SKM-1 treated with dmso at 0.1 percent for 144 hours (cell line): Measurements from ENCODE around the gene DNHD1.
"Not testable (repeated sequence)": the region's sequence is repeated elsewhere in the genome, so short reads cannot be mapped to it uniquely, and the experiment has no call there.

Experiments used
- DNase-seq: peaks from one replicate; lab custom pipeline; 2025; ENCODE audit not compliant: unreplicated experiment; lab: John Stamatoyannopoulos, UW

DNHD1 gene

GRCh38 chr11:6481012-6481923 lies 15.8 kb upstream of the DNHD1 start, which contains the start of the genes ARFIP2 and TIMM10B:
ARFIP2 (minus strand) TSS chr11:6481331; CDS start chr11:6480421, 910 bp downstream.
TIMM10B (plus strand) TSS chr11:6481501; CDS start chr11:6481517, 16 bp downstream.
- DNase-seq, result peak; percentile 99

- no peak for DNase-seq
These were observed 15.2 kb upstream of the DNHD1 start for GRCh38 chr11:6481924-6482275.

GRCh38 chr11:6482441-6482840 lies 14.6 kb upstream of the DNHD1 start:
- no peak for DNase-seq

- no peak for DNase-seq
These were observed 14.1 kb upstream of the DNHD1 start for GRCh38 chr11:6483015-6483414.

- DNase-seq, result no peak
These were observed 11.4 kb upstream of the DNHD1 start for GRCh38 chr11:6485661-6486060.

- no peak for DNase-seq
These were observed 10.8 kb upstream of the DNHD1 start for GRCh38 chr11:6486256-6486655.

GRCh38 chr11:6486938-6487337 lies 10.1 kb upstream of the DNHD1 start:
- no peak for DNase-seq

GRCh38 chr11:6488342-6488741 lies 8.7 kb upstream of the DNHD1 start:
- no peak for DNase-seq

- no peak for DNase-seq
These were observed 8.3 kb upstream of the DNHD1 start for GRCh38 chr11:6488821-6489220.

GRCh38 chr11:6489306-6489705 lies 7.8 kb upstream of the DNHD1 start:
- DNase-seq, result no peak

- no peak for DNase-seq
These were observed 1.0 kb downstream of the DNHD1 start for GRCh38 chr11:6498121-6498520.

GRCh38 chr11:6498544-6498943 lies 1.5 kb downstream of the DNHD1 start:
- no peak for DNase-seq

GRCh38 chr11:6502382-6502781 lies 5.3 kb downstream of the DNHD1 start:
- no peak for DNase-seq

- DNase-seq, result no peak
These were observed 7.1 kb downstream of the DNHD1 start for GRCh38 chr11:6504166-6504565.

- peak; percentile 15 for DNase-seq
These were observed 8.6 kb downstream of the DNHD1 start for GRCh38 chr11:6505577-6506240.

GRCh38 chr11:6516865-6517264 lies 19.8 kb downstream of the DNHD1 start:
- no peak for DNase-seq

GRCh38 chr11:6520265-6520664 lies 23.2 kb downstream of the DNHD1 start:
- no peak for DNase-seq

GRCh38 chr11:6521946-6522345 lies 24.9 kb downstream of the DNHD1 start:
- DNase-seq, result not testable (repeated sequence)

GRCh38 chr11:6523253-6523652 lies 26.2 kb downstream of the DNHD1 start:
- DNase-seq, result no peak

- DNase-seq, result no peak
These were observed 29.5 kb downstream of the DNHD1 start for GRCh38 chr11:6526411-6527135.

GRCh38 chr11:6529266-6529665 lies 32.2 kb downstream of the DNHD1 start:
- no peak for DNase-seq

- DNase-seq, result no peak
These were observed 33.8 kb downstream of the DNHD1 start for GRCh38 chr11:6530848-6531247.
